ENCODE measurements around the gene OLFM3.

GRCh38 chr1:101974599-101975274 is 22.0 kb downstream of the OLFM3 start:
- no peak for TF ChIP-seq CTCF (IDR thresholded peaks at IDR 0.05)
- TF ChIP-seq POLR2A (IDR thresholded peaks at IDR 0.05), result no peak
